Glutamatergic neuron (in vitro differentiated cells): ENCODE results near the gene NPFFR1. TPM values are rescaled to one million over a fixed set of nuclear protein-coding genes. Genes with fewer than 3 reads are reported as not detected.

Experiments used
- DNase-seq: peaks from one replicate; pipeline ENCODE4 v3.0.0; 2022
- H3K27ac Mint-ChIP-seq: one replicate; pipeline ENCODE4 v1.8.0; 2020; ENCODE audit warnings: mild to moderate bottlenecking, mixed read lengths, inconsistent platforms; ENCODE audit not compliant: unreplicated experiment
- H3K27me3 Mint-ChIP-seq: one replicate; pipeline ENCODE4 v1.8.0; 2020; ENCODE audit warnings: mild to moderate bottlenecking, moderate library complexity, mixed read lengths, inconsistent platforms; ENCODE audit not compliant: unreplicated experiment
- H3K36me3 Mint-ChIP-seq: one replicate; pipeline ENCODE4 v1.8.0; 2020; ENCODE audit warnings: mild to moderate bottlenecking, mixed read lengths, inconsistent platforms; ENCODE audit not compliant: unreplicated experiment
- H3K4me1 Mint-ChIP-seq: one replicate; pipeline ENCODE4 v1.8.0; 2020; ENCODE audit warnings: mild to moderate bottlenecking, low read depth, mixed read lengths, inconsistent platforms; ENCODE audit not compliant: unreplicated experiment
- H3K4me3 Mint-ChIP-seq: one replicate; pipeline ENCODE4 v1.8.0; 2020; ENCODE audit warnings: mild to moderate bottlenecking, mixed read lengths, inconsistent platforms; ENCODE audit not compliant: unreplicated experiment
- H3K9me3 Mint-ChIP-seq: one replicate; pipeline ENCODE4 v1.8.0; 2020; ENCODE audit warnings: mild to moderate bottlenecking, moderate library complexity, mixed read lengths, inconsistent platforms; ENCODE audit not compliant: unreplicated experiment
- total RNA-seq: library from RNA; stranded (reverse); fragmentation: NEBNext Ultra II Directional; extraction: Animal tissue kit (Norgen Biotek cat#: 25700); gene quantifications from one replicate; pipeline ENCODE4 v1.2.1, GENCODE V29; 2021; ENCODE audit not compliant: unreplicated experiment
- TF ChIP-seq, protein P1 (sequence below): fragments of 200-600 bp; sonication (generic); IDR thresholded peaks from one replicate; pipeline ENCODE4 v1.5.0; 2021; ENCODE audit not compliant: partially characterized antibody, unreplicated experiment

Gene NPFFR1
- total RNA-seq, 1 donor from 2014 or later = not detected

DNA sequence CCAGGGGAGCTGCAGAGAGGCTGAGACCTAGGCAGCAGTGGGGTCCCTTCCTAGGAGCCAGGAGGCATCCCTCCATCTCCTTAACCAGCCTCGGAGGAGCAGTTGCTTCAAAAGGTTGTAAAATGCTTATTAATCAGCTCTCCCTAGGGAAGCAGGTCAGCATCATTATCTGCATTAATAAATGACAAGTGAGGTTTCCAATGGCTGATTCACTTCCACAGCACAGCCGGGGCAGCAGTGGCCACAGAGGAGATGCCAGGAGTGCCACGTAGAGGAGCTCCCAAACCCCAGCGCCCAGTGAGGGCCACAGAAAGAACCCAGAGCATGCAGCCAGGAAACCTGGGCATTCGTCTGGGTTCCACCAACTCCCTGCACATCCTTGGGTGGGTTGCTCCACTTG, 8.2 kb upstream of the NPFFR1 start:
- H3K9me3 Mint-ChIP-seq = peaks cover 1% of the 10 kb centered on the region
- TF ChIP-seq, protein P1, sequence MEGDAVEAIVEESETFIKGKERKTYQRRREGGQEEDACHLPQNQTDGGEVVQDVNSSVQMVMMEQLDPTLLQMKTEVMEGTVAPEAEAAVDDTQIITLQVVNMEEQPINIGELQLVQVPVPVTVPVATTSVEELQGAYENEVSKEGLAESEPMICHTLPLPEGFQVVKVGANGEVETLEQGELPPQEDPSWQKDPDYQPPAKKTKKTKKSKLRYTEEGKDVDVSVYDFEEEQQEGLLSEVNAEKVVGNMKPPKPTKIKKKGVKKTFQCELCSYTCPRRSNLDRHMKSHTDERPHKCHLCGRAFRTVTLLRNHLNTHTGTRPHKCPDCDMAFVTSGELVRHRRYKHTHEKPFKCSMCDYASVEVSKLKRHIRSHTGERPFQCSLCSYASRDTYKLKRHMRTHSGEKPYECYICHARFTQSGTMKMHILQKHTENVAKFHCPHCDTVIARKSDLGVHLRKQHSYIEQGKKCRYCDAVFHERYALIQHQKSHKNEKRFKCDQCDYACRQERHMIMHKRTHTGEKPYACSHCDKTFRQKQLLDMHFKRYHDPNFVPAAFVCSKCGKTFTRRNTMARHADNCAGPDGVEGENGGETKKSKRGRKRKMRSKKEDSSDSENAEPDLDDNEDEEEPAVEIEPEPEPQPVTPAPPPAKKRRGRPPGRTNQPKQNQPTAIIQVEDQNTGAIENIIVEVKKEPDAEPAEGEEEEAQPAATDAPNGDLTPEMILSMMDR = no peak

DNA sequence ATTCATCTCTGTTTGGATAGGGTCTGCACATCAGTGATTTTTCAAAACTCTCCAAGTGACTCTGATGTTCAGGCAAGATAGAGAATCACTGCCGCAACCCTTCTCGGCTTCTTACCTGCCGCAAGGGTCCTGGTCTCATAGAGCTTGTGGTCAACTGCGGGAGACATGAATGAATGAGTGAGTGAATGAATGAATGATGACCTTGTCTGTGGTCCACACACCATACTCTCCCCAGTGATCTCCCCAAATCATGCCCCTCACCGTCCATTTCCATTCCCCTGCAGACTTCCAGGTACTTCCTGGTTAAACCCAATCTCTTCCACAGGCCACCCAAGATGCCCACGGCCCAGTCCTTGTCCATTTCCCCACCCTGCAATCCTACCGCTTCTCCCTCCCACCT, 5.9 kb upstream of the NPFFR1 start:
- Mint-ChIP-seq H3K4me1 (no peaks in the 10 kb centered on the region), H3K4me3 (no peak overlapping the region), H3K36me3 (no peaks in the 10 kb centered on the region), H3K27me3 (peaks cover 2% of the 10 kb centered on the region), H3K9me3 (peaks cover 1% of the 10 kb centered on the region), H3K27ac (no peak overlapping the region)
- DNase-seq = no peak
- TF ChIP-seq, protein P1 = no peak

More for the DNA sequence above, 8.2 kb upstream of the NPFFR1 start:
- no peaks in the 10 kb centered on the region for H3K36me3 Mint-ChIP-seq
- H3K4me1 Mint-ChIP-seq = no peaks in the 10 kb centered on the region
- H3K27me3 Mint-ChIP-seq = peaks cover 1% of the 10 kb centered on the region
- H3K27ac Mint-ChIP-seq = no peak overlapping the region
- no peak overlapping the region for H3K4me3 Mint-ChIP-seq
- DNase-seq = no peak

DNA sequence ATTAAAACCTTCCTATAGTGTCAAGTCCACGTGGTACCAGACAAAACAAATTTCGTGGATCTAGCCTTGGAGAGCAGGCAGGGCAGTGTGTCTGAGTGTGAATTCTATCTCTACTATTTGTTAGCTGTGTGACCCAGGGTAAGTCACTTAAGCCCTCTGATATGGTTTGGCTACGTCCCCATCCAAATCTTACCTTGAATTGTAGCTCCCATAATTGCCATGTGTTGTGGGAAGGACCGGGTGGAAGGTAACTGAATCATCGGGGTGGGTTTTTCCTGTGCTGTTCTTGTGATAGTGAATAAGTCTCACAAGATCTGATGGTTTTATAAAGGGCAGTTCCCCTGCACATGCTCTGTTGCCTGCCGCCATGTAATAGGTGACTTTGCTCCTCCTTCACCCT, 2.8 kb upstream of the NPFFR1 start:
- Mint-ChIP-seq H3K36me3 (peaks cover 6% of the 10 kb centered on the region), H3K4me3 (no peak overlapping the region), H3K27ac (no peak overlapping the region), H3K27me3 (peaks cover 14% of the 10 kb centered on the region), H3K4me1 (peaks cover 2% of the 10 kb centered on the region), H3K9me3 (peaks cover 6% of the 10 kb centered on the region)
- TF ChIP-seq, protein P1 = no peak
- no peak for DNase-seq

DNA sequence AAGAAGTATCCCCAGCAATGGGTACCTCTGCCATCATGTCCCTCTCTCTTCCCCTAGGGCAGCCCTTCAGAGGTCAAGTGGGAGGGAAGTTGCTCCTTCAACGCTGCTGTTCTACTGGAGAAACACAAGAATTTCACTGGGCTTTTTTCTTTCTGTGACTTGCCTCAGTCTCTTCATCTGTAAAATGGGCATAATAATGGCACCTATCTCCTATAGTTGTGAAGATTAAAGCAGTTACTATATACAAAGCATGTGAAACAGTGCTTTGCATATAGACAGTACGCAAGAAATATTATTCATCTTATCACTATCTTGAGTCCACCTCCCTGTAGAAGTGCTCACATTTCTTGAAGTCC, 1.6 kb upstream of the NPFFR1 start:
- H3K4me1 Mint-ChIP-seq = peaks cover 2% of the 10 kb centered on the region
- H3K27ac Mint-ChIP-seq = no peak overlapping the region
- peaks cover 6% of the 10 kb centered on the region for H3K36me3 Mint-ChIP-seq
- no peak for DNase-seq
- H3K4me3 Mint-ChIP-seq = no peak overlapping the region
- H3K27me3 Mint-ChIP-seq = peaks cover 14% of the 10 kb centered on the region
- peaks cover 6% of the 10 kb centered on the region for H3K9me3 Mint-ChIP-seq
- TF ChIP-seq, protein P1 = no peak

DNA sequence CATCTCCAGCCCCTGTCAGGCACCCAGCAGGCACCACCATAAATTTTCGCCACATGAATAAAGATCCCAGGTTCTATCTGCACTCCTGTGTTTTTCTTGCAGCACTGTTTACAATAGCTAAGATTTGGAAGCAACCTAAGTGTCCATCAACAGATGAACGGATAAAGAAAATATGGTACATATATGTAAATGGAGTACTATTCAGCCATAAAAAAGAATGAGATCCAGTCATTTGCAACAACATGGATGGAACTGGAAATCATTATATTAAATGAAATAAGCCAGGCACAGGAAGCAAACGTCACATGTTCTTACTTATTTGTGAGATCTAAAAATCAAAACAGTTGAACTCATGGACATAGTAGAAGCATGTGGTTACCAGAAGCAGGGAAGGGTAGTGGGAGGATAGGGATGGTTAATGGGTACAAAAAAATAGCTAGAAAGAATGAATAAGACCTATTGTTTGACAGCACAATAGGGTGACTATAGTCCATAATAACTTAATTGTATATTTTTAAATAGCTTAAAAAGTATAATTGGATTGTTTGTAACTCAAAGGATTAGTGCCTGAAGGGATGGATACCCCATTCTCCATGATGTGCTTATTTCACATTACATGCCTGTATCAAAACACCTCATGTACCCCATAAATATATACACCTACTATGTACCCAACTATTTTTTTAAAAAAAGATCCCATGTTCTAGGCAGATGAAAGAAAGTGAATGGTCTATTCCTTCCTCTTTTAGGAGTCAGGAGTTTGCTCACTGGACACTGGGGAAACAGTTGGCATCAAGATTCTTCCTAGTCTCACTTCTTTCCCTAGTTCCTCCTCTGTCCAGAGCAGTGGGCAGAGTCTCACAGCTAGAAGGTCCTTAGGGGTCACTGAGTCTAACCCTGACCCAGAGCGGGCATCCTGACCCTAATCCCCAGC, 1.0 kb upstream of the NPFFR1 start:
- H3K4me3 Mint-ChIP-seq = no peak overlapping the region

More for the DNA sequence above, 1.0 kb upstream of the NPFFR1 start:
- peaks cover 6% of the 10 kb centered on the region for H3K9me3 Mint-ChIP-seq
- DNase-seq = no peak
- H3K27me3 Mint-ChIP-seq = peaks cover 14% of the 10 kb centered on the region
- no peak overlapping the region for H3K27ac Mint-ChIP-seq
- TF ChIP-seq, protein P1 = no peak
- H3K4me1 Mint-ChIP-seq = peaks cover 2% of the 10 kb centered on the region
- H3K36me3 Mint-ChIP-seq = peaks cover 6% of the 10 kb centered on the region
